ENCODE measurements around the gene WSB2. TPM values are rescaled to one million over a fixed set of nuclear protein-coding genes. Genes with fewer than 3 reads are reported as not detected.

WSB2 gene
- total and polyA plus RNA-seq, 10 of the 15 experiments (the other 5 are each of a cell fraction or from before 2014, with no cell fraction given): 18.3 to 82.6 (median 43.7) TPM

DNA sequence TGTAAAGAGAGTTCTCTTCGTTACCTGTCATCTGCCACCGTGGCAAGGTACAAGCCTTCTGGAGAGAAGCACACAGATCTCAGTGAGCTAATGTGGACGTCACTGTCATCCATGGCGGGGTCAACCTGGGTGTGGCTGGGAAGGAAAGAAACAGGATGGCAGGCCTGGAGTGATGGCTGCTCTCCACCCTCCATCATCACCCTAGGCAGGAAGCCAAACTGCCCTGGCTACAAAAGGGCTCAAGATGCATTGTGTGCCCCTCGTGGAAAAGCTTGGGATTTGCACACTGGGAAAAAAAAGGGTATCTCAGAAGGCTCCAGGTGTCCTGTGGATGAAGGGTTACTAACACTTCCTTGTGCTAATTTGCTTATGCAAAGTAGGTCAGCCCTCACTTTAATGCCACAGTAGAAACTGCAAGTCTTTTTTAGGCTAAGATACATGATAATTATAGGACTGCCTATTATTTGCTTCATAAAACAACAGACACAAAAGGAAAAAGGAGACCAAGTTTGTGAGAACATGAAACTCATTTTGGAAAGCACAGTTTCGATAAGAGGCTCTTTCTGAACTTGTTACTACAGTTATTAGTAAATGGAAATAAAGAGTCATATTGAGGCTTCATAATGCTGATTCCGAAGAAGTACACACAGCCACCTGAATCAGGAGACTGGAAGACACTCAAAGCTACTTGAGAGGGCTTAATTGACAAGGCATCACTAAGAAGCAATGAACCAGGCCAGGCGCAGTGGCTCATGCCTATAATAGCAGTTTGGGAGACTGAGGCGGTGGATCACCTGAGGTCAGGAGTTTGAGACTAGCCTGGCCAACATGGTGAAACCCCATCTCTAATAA lies 25.6 kb downstream of the WSB2 start (continued):
- TF ChIP-seq, protein P1, sequence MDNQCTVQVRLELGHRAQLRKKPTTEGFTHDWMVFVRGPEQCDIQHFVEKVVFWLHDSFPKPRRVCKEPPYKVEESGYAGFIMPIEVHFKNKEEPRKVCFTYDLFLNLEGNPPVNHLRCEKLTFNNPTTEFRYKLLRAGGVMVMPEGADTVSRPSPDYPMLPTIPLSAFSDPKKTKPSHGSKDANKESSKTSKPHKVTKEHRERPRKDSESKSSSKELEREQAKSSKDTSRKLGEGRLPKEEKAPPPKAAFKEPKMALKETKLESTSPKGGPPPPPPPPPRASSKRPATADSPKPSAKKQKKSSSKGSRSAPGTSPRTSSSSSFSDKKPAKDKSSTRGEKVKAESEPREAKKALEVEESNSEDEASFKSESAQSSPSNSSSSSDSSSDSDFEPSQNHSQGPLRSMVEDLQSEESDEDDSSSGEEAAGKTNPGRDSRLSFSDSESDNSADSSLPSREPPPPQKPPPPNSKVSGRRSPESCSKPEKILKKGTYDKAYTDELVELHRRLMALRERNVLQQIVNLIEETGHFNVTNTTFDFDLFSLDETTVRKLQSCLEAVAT (IDR thresholded peaks at IDR 0.05): no peak
- TF ChIP-seq ZNF384 (IDR thresholded peaks at IDR 0.05; ENCODE audit: borderline replicate concordance, low read depth, low read length) (no peak), POLR2AphosphoS5 (IDR thresholded peaks at IDR 0.05; ENCODE audit: low read length) (no peak), MEF2B (IDR thresholded peaks at IDR 0.05; ENCODE audit: partially characterized antibody, poor library complexity, severe bottlenecking) (peak; percentile 84), PML (IDR thresholded peaks at IDR 0.05; ENCODE audit: low read length) (0 out of 2 replicates have a peak, but pooled peaks have one; percentile 37), FOXM1 (IDR thresholded peaks at IDR 0.05; ENCODE audit: low read depth, low read length) (peak; percentile 88; the same call in 1 of the 2 replicates), CBX3 (IDR thresholded peaks at IDR 0.05; ENCODE audit: borderline replicate concordance, low read depth) (no peak), EP300 (IDR thresholded peaks at IDR 0.05; ENCODE audit: borderline replicate concordance in 1 of 2, control insufficient read depth in 1 of 2, low read depth in 2 of 2, low read length in 2 of 2) (peak; percentile 60 to 74; a peak in 3 of 4 replicates), SPI1 (IDR thresholded peaks at IDR 0.05; ENCODE audit: borderline replicate concordance, insufficient read depth, low read depth, low read length) (no peak), NR2C2 (IDR thresholded peaks at IDR 0.05; ENCODE audit: borderline replicate concordance, control insufficient read depth, insufficient read length, low read depth) (no peak), DPF2 (IDR thresholded peaks at IDR 0.05) (peak; percentile 69; the same call in 1 of the 2 replicates), NBN (IDR thresholded peaks at IDR 0.05) (no peak; the same call in 1 of the 2 replicates), RCOR1 (conservative IDR thresholded peaks at IDR 0.05; ENCODE audit: low read depth, low read length) (no peak), IKZF2 (IDR thresholded peaks at IDR 0.05) (peak; percentile 74 to 84; a peak in 3 of 4 replicates), STAT3 (IDR thresholded peaks at IDR 0.05; ENCODE audit: low read depth, low read length) (no peak)
- TF ChIP-seq, protein P2, sequence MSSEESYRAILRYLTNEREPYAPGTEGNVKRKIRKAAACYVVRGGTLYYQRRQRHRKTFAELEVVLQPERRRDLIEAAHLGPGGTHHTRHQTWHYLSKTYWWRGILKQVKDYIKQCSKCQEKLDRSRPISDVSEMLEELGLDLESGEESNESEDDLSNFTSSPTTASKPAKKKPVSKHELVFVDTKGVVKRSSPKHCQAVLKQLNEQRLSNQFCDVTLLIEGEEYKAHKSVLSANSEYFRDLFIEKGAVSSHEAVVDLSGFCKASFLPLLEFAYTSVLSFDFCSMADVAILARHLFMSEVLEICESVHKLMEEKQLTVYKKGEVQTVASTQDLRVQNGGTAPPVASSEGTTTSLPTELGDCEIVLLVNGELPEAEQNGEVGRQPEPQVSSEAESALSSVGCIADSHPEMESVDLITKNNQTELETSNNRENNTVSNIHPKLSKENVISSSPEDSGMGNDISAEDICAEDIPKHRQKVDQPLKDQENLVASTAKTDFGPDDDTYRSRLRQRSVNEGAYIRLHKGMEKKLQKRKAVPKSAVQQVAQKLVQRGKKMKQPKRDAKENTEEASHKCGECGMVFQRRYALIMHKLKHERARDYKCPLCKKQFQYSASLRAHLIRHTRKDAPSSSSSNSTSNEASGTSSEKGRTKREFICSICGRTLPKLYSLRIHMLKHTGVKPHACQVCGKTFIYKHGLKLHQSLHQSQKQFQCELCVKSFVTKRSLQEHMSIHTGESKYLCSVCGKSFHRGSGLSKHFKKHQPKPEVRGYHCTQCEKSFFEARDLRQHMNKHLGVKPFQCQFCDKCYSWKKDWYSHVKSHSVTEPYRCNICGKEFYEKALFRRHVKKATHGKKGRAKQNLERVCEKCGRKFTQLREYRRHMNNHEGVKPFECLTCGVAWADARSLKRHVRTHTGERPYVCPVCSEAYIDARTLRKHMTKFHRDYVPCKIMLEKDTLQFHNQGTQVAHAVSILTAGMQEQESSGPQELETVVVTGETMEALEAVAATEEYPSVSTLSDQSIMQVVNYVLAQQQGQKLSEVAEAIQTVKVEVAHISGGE (CRISPR knock-in tag; IDR thresholded peaks at IDR 0.05): no peak
- TF ChIP-seq, protein P3, sequence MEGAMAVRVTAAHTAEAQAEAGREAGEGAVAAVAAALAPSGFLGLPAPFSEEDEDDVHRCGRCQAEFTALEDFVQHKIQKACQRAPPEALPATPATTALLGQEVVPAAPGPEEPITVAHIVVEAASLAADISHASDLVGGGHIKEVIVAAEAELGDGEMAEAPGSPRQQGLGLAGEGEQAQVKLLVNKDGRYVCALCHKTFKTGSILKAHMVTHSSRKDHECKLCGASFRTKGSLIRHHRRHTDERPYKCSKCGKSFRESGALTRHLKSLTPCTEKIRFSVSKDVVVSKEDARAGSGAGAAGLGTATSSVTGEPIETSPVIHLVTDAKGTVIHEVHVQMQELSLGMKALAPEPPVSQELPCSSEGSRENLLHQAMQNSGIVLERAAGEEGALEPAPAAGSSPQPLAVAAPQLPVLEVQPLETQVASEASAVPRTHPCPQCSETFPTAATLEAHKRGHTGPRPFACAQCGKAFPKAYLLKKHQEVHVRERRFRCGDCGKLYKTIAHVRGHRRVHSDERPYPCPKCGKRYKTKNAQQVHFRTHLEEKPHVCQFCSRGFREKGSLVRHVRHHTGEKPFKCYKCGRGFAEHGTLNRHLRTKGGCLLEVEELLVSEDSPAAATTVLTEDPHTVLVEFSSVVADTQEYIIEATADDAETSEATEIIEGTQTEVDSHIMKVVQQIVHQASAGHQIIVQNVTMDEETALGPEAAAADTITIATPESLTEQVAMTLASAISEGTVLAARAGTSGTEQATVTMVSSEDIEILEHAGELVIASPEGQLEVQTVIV (IDR thresholded peaks at IDR 0.05; ENCODE audit: borderline replicate concordance, partially characterized antibody): no peak
- TF ChIP-seq, protein P4, sequence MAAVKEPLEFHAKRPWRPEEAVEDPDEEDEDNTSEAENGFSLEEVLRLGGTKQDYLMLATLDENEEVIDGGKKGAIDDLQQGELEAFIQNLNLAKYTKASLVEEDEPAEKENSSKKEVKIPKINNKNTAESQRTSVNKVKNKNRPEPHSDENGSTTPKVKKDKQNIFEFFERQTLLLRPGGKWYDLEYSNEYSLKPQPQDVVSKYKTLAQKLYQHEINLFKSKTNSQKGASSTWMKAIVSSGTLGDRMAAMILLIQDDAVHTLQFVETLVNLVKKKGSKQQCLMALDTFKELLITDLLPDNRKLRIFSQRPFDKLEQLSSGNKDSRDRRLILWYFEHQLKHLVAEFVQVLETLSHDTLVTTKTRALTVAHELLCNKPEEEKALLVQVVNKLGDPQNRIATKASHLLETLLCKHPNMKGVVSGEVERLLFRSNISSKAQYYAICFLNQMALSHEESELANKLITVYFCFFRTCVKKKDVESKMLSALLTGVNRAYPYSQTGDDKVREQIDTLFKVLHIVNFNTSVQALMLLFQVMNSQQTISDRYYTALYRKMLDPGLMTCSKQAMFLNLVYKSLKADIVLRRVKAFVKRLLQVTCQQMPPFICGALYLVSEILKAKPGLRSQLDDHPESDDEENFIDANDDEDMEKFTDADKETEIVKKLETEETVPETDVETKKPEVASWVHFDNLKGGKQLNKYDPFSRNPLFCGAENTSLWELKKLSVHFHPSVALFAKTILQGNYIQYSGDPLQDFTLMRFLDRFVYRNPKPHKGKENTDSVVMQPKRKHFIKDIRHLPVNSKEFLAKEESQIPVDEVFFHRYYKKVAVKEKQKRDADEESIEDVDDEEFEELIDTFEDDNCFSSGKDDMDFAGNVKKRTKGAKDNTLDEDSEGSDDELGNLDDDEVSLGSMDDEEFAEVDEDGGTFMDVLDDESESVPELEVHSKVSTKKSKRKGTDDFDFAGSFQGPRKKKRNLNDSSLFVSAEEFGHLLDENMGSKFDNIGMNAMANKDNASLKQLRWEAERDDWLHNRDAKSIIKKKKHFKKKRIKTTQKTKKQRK (IDR thresholded peaks at IDR 0.05; ENCODE audit: low read depth, low read length): no peak
